Kasumi-1 (cell line): Measurements from ENCODE around the gene KRT83.

ENCODE experiments used
- DNase-seq, 2 experiments: peaks; one replicate each; lab custom pipeline; 2025; lab: John Stamatoyannopoulos, UW

The KRT83 gene

GRCh38 chr12:52320784-52321400 is at the start of gene KRT83:
KRT83 (minus strand) TSS chr12:52321398; CDS start chr12:52321335, 63 bp downstream.
- no peak for DNase-seq

GRCh38 chr12:52369809-52370208 is 48.6 kb upstream of the KRT83 start:
- DNase-seq = no peak

- no peak for DNase-seq
Measured at GRCh38 chr12:52369211-52369610, 48.0 kb upstream of the KRT83 start.

- no peak for DNase-seq
Measured at GRCh38 chr12:52368508-52368907, 47.3 kb upstream of the KRT83 start.

GRCh38 chr12:52367876-52368275 is 46.7 kb upstream of the KRT83 start:
- DNase-seq = no peak

GRCh38 chr12:52366738-52367485 is 45.7 kb upstream of the KRT83 start, which contains the start of gene KRT85:
KRT85 (minus strand) TSS chr12:52367481; CDS start chr12:52367405, 76 bp downstream.
- no peak for DNase-seq

- DNase-seq = no peak
Measured at GRCh38 chr12:52364901-52365489, 43.8 kb upstream of the KRT83 start.

- DNase-seq = no peak
Measured at GRCh38 chr12:52364061-52364460, 42.9 kb upstream of the KRT83 start.

GRCh38 chr12:52363111-52363679 is 42.0 kb upstream of the KRT83 start:
- DNase-seq = no peak

- DNase-seq = no peak
Measured at GRCh38 chr12:52362118-52362726, 41.0 kb upstream of the KRT83 start.

GRCh38 chr12:52361553-52361952 is 40.4 kb upstream of the KRT83 start:
- DNase-seq = no peak

- no peak for DNase-seq
Measured at GRCh38 chr12:52360663-52361271, 39.6 kb upstream of the KRT83 start.

GRCh38 chr12:52360106-52360662 is 39.0 kb upstream of the KRT83 start:
- DNase-seq = no peak

- DNase-seq = no peak
Measured at GRCh38 chr12:52359621-52360061, 38.4 kb upstream of the KRT83 start.

- no peak for DNase-seq
Measured at GRCh38 chr12:52358575-52359350, 37.6 kb upstream of the KRT83 start.

- DNase-seq = no peak
Measured at GRCh38 chr12:52356762-52357580, 35.8 kb upstream of the KRT83 start.

- DNase-seq = no peak
Measured at GRCh38 chr12:52356031-52356761, 35.0 kb upstream of the KRT83 start.

- DNase-seq = no peak
Measured at GRCh38 chr12:52355176-52355575, 34.0 kb upstream of the KRT83 start.

GRCh38 chr12:52354200-52354599 is 33.0 kb upstream of the KRT83 start:
- DNase-seq = no peak
